ENCODE measurements around the gene ATP5ME.

ATP5ME gene

DNA sequence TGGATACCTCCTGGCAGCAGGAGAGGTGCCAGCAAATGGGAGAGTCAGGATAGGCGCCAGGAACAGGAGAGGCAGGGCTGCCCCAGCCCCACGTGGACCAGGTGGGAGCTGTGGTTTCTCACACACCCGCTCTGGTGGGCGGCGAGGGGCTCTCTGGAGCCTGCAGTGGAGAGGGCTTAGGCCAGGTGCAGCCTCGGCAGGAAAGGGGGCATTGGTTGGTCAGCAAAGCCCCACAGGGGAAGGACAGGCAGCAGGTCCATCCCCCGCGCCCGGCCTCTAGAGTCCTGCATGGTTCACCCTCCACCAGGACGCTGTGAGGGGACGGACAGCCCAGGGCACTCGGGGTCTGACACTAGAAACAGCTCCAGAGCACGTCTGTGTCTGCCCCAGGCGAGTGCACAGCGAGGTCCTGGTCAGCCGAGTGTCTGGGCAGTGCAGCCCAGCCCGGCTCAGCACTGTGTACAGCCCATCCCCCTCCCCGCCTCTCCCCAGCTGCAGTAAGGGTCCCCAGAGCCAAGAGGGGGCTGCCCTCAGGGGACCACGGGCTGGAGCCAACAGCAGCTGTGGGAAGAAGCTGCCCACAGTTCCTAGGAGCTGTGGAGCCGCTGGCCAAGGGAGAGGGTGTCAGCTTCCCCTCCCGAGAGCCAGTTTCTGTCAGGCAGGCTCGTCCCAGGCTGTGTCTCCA, 8.2 kb downstream of the ATP5ME start:
- TF ChIP-seq, protein P1, sequence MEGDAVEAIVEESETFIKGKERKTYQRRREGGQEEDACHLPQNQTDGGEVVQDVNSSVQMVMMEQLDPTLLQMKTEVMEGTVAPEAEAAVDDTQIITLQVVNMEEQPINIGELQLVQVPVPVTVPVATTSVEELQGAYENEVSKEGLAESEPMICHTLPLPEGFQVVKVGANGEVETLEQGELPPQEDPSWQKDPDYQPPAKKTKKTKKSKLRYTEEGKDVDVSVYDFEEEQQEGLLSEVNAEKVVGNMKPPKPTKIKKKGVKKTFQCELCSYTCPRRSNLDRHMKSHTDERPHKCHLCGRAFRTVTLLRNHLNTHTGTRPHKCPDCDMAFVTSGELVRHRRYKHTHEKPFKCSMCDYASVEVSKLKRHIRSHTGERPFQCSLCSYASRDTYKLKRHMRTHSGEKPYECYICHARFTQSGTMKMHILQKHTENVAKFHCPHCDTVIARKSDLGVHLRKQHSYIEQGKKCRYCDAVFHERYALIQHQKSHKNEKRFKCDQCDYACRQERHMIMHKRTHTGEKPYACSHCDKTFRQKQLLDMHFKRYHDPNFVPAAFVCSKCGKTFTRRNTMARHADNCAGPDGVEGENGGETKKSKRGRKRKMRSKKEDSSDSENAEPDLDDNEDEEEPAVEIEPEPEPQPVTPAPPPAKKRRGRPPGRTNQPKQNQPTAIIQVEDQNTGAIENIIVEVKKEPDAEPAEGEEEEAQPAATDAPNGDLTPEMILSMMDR (IDR thresholded peaks at IDR 0.05; ENCODE audit: insufficient read depth, low read depth, low read length, missing control alignments), result no peak
- no peak for DNase-seq (ENCODE audit: low read depth)
- no peak overlapping the region for H3K4me3 ChIP-seq (ENCODE audit: low read length)

DNA sequence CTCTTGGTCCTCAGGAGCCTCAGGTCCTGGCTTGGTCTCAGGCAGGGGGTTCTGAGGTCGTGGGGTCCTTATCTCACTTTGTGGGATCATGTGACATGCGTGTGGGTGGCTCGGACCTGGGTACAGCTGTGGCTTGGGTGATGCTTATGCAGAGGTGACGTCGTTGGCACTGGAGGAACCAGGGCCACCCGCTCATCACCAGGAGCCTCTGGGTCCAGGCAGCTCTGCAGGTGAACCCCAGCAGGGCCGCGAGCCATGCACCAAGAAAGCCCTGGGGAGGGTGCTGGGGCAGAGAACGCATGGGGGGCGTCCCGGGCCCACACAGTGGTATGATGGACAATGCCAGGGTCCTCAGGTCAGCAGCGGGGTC, 8.7 kb downstream of the ATP5ME start:
- TF ChIP-seq, protein P1 (IDR thresholded peaks at IDR 0.05; ENCODE audit: insufficient read depth, low read depth, low read length, missing control alignments), result no peak
- no peak overlapping the region for H3K4me3 ChIP-seq (ENCODE audit: low read length)
- no peak for DNase-seq (ENCODE audit: low read depth)

DNA sequence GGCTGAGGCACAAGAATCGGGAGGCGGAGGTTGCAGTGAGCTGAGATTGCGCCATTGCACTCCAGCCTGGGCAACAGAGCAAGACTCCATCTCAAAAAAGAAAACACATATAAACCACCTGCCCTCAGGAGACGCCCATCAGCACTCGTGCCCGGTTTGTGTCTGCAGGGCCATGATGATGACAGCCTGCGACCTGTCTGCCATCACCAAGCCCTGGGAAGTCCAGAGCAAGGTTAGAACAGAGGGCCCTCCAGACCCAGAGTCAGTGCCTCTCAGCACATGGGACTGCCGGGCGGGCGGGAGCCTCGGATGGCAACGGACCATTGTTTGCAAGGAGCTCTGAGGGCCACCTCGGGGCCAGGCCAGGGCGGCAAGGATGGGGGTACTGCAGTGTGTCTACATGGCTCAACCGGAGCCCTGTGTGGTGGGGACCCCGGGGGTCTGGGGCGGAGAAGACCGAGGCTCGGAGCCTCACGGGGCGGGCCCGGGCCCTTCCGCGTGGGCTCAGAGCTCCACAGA, 9.3 kb downstream of the ATP5ME start:
- TF ChIP-seq, protein P1 (IDR thresholded peaks at IDR 0.05; ENCODE audit: insufficient read depth, low read depth, low read length, missing control alignments), result no peak
- no peak overlapping the region for H3K4me3 ChIP-seq (ENCODE audit: low read length)
- DNase-seq (ENCODE audit: low read depth), result no peak

DNA sequence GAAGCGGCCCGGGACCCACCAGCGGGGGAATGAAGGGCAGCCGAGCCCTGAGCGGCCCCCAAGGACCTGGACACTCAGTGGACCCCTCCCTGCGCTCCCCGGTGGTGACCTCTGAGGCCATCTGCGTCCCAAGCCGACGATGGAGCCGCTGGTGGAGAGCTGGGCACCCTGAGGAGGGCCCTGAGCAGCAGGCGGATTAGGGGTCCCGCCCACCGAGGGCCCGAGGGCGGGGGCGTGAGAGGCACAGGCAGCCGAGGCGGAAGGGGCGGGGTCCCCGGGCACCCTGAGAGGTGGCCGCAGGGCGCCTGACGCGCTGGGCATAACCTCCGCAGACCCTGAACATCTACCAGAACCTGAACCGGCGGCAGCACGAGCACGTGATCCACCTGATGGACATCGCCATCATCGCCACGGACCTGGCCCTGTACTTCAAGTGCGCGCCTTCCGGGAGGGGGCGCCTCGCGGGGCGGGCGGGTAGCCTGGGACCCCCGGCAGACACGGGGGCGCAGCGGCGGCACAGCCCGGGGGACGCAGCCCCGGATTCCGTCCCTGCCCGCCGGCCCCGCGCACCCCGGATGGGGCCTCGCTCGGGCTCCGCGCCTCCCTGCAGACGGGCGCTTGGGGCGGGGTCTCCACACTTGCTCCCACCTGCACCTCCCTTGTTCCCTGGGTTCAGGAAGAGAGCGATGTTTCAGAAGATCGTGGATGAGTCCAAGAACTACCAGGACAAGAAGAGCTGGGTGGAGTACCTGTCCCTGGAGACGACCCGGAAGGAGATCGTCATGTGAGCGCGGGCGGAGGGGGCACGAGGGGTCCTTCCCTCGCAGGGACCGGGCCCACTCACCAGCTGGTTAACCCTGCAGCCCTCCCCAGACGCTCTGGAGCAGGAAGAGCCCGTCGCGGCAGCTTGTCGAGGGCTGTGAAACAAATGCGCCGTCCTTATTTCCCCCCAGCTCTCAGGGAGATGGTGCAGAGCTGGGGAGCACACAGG, 10.3 kb downstream of the ATP5ME start:
- TF ChIP-seq, protein P1 (IDR thresholded peaks at IDR 0.05; ENCODE audit: insufficient read depth, low read depth, low read length, missing control alignments), result no peak
- H3K4me3 ChIP-seq (ENCODE audit: low read length), result peak overlapping the region; percentile 31
- DNase-seq (ENCODE audit: low read depth), result no peak

DNA sequence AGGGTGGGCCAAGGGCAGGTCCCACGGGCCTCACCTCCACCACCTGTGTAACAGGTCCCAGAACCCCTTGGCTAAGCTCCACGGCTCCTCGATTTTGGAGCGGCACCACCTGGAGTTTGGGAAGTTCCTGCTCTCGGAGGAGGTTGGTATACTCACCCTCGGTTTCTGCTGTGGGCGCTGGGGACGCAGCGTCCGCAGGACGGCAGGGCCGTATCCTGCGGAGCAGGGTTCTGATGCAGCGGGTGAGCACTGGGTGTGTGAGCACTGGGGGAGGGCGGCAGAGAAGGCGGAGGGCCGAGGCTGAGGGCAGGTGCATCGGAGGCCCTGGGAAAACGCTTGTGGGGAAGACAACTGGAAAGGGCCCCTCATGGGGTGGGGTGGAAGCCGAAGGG, 11.0 kb downstream of the ATP5ME start:
- H3K4me3 ChIP-seq (ENCODE audit: low read length), result no peak overlapping the region
- DNase-seq (ENCODE audit: low read depth), result no peak
- TF ChIP-seq, protein P1 (IDR thresholded peaks at IDR 0.05; ENCODE audit: insufficient read depth, low read depth, low read length, missing control alignments), result no peak

DNA sequence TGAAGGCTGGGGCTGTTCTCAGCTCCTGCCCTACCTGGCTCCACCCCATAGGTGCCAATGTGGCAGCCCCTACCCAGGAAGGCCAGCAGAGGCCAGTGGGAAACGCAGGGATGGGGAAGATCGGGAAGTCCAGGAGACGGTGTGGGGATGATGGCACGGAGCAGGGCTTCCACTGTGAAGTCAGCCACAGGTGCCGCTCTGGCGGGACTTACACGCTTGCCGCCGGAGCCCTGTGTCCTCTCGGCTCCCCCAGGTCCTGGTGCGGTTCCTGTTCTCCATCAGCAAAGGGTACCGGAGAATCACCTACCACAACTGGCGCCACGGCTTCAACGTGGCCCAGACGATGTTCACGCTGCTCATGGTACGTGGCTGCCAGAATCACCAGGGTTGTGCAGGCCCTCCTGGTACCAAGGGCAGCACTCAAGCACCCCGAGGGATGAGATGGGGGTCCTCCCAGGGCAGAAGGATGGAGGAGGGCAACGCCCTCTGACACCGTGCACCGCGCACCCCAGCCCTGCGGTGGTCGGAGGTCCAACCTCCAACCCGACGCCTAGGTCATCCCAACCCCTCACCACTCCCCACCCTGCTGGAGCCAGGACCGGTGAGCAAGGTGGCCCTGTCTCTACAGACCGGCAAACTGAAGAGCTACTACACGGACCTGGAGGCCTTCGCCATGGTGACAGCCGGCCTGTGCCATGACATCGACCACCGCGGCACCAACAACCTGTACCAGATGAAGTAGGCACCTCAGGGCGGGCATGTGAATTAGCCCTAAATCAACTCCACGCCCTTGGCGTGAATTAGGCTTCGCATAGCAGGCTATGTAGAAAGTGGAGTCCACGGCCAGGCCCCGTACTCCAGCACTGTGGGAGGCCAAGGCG, 12.0 kb downstream of the ATP5ME start:
- no peak overlapping the region for H3K4me3 ChIP-seq (ENCODE audit: low read length)
- TF ChIP-seq, protein P1 (IDR thresholded peaks at IDR 0.05; ENCODE audit: insufficient read depth, low read depth, low read length, missing control alignments), result no peak
- no peak for DNase-seq (ENCODE audit: low read depth)

Data from epithelial cell of esophagus (primary cell).